ENCODE results near the gene POLN.

POLN gene

DNA sequence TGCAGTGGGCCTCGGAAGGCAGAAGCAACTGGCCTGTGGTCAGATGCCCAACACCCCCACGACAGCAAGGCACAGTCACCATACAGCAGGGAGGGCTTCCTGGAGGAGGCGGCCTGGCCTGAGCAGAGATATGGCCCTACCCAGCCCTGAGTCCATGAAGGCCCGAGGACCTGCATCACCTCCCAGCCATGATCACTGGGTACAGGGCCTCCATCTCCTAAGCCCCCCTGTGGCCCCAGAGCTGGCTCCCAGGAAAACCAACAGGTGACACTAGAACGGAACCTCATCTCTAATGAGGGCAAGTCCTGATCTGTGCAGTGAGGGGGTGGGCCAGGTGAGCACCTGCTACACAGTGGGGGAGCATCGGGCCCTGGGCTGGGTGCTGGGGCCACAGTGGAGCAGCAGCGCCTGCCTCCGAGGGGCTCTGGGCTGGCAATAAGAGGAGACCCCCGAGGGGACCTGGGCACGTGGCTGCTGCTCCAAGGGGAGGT lies 46.2 kb upstream of the POLN start:
- DNase-seq (ENCODE audit: extremely low spot score) = no peak
- ChIA-PET POLR2A (no interaction called here), CTCF (no interaction called here)
- TF ChIP-seq, protein P1, sequence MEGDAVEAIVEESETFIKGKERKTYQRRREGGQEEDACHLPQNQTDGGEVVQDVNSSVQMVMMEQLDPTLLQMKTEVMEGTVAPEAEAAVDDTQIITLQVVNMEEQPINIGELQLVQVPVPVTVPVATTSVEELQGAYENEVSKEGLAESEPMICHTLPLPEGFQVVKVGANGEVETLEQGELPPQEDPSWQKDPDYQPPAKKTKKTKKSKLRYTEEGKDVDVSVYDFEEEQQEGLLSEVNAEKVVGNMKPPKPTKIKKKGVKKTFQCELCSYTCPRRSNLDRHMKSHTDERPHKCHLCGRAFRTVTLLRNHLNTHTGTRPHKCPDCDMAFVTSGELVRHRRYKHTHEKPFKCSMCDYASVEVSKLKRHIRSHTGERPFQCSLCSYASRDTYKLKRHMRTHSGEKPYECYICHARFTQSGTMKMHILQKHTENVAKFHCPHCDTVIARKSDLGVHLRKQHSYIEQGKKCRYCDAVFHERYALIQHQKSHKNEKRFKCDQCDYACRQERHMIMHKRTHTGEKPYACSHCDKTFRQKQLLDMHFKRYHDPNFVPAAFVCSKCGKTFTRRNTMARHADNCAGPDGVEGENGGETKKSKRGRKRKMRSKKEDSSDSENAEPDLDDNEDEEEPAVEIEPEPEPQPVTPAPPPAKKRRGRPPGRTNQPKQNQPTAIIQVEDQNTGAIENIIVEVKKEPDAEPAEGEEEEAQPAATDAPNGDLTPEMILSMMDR (IDR thresholded peaks at IDR 0.05; ENCODE audit: control extremely low read depth, extremely low read depth, low read depth, missing control alignments) = no peak

DNA sequence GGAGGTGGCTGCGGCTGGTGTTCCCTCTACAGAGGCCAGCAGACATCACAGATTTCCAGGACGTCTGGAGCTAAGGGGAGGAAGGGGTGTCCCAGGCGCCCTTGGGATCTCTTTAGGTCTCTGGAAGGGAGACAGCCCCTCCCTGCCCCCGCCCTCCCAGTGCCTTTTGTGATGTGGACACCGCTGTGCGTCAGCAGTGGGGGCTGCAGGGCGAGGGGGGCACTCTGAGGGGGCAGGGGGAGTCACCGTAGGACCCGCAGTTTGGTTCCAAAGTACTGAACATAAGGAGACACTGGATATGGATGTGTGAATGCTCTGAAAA lies 45.6 kb upstream of the POLN start:
- ChIA-PET CTCF (no interaction called here), POLR2A (no interaction called here)
- TF ChIP-seq, protein P1 (IDR thresholded peaks at IDR 0.05; ENCODE audit: control extremely low read depth, extremely low read depth, low read depth, missing control alignments) = no peak
- no peak for DNase-seq (ENCODE audit: extremely low spot score)

DNA sequence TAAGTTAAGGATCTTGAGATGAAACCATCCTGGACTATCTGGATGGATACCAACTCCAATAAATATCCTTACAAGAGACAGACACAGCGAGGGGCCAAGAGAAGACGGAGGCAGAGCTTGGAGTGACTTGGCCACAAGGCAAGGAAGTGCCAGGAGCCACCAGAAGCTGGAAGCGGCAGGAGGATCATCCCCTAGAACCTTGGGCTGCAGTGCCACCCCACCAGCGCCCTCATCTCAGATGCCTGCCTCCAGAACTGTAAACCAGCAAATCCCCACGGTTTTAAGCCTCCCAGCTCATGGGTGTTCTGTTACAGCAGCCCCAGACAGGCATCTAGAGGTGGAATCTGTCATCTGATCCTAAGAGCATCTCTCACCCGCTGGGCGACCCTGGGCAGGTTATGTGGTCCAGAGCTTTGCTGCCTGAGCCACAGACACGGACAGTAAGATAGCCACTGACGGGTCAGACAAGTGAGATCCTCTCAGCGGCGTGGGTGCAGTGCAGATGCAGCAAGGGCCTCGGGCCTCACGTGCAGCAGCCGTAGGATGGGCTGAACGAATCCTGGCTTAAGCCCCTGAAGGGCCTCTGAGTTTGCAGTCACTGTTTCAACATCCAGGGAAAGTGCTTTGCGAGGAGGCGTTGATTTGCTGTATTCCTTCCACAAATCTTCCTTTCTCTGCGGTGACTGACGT lies 45.1 kb upstream of the POLN start:
- TF ChIP-seq, protein P1 (IDR thresholded peaks at IDR 0.05; ENCODE audit: control extremely low read depth, extremely low read depth, low read depth, missing control alignments) = no peak
- ChIA-PET POLR2A (no interaction called here), CTCF (no interaction called here)
- no peak for DNase-seq (ENCODE audit: extremely low spot score)

DNA sequence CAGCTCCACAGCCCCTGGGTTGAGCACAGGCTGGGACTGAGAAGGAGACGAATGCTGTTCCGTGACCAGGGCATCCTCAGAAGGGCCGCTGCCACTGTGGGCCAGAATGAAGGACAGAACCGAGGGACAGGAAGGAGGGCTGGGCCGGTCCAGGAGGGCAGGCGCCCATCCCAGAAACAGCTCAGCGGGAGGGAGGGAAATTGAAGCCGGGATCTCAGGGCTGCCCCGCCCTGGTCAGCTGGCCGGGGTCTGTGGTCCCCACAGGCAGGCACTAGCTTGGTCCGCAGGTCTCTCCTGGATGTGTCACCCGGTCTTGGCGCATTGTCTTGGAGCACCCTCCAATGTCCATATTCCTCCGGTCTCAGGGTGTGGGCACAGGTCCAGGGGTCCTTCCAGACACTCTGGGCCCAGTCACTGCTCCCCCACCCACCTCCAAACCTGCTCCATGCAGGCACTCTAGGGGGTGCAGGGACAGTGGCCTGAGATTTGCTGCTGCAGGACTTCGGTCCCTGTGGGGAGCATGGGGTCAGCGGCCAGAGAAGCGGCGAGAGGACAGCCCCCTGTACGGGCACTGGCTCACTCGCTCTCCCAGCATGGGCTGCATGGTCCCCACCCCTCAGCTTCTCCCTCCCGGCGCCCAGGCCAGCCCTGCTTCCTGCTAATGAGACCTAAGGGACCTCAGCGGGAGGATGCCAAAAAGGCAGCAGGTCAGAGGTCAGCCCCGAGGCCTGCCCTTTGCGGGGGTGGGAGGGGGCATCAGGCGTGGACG lies 43.9 kb upstream of the POLN start:
- TF ChIP-seq, protein P1 (IDR thresholded peaks at IDR 0.05; ENCODE audit: control extremely low read depth, extremely low read depth, low read depth, missing control alignments) = no peak
- DNase-seq (ENCODE audit: extremely low spot score) = no peak
- CTCF ChIA-PET = no interaction called here
- POLR2A ChIA-PET = no interaction called here

DNA sequence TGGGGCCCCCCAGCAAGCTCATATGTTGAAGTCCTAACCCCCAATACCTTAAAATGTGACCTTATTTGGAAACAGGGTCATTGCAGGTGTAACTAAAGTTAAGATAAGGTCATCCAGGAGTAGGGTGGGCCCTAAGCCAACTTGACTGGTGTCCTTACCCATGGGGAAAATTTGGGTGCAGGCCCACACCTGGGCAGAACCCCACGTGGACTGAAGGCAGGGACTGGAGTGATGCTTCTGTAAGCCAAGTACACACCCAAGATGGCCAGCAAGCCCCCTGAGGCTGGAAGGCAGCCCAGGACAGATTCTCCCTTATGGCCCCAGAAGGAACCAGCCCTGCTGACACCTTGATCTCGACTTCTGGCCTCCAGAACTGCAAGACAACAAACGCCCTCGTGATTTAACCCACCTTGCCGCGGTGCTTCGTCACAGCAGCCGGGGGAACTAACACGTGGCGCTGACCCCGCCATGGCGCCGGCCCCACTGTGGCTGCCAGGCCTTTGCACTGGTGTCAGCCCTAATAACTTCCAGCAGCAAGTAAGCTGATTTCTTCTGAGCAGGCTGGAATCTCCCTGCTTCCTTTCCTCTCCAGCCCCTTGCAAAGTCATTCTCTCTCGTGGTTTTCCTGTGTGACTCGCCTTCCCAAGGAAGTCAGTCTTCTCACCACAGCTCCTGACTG lies 43.2 kb upstream of the POLN start:
- ChIA-PET CTCF (no interaction called here), POLR2A (no interaction called here)
- DNase-seq (ENCODE audit: extremely low spot score) = no peak
- TF ChIP-seq, protein P1 (IDR thresholded peaks at IDR 0.05; ENCODE audit: control extremely low read depth, extremely low read depth, low read depth, missing control alignments) = no peak

DNA sequence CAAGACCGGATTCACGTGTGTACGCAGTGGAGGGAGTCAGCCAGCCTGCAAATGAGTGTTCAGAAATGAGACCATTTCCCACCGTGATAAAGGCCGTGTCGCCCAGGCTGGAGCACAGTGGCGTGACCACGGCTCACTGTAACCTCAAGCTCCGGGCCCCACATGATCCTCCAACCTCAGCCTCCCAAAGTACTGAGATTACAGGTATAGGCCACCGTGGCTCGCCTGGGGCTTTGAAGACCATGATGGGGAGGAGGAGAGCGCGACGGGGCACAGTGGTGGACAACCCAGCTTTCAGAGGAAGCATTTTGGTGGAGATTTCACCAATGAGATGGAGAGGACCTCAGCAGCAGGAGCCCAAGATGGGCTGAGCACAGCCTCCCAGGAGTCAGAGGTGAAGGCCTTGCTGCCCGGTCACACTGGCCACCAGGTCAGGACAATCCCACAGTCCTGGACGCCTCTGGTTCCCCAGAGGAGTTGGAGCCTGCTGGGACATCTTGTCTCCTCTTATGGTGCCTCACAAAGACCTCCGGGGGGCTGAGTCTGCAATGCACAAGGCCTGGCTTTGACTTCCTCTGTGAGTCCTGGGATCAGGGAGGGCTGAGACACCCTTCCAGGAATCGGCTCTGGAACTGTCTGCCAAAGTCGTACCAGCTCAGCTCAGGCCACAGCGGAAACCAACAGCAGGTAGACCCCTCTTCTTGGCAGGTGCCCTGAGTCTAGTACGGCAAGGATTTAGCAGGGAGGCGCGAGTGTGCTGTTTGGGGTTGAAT lies 42.4 kb upstream of the POLN start:
- DNase-seq (ENCODE audit: extremely low spot score) = no peak
- TF ChIP-seq, protein P1 (IDR thresholded peaks at IDR 0.05; ENCODE audit: control extremely low read depth, extremely low read depth, low read depth, missing control alignments) = no peak
- CTCF ChIA-PET = no interaction called here
- POLR2A ChIA-PET = no interaction called here
